Common myeloid progenitor, CD34-positive (primary cell): ENCODE measurements around the gene RAVER2.
A peak's percentile ranks its signal among the peaks of the same experiment; 100 is the strongest.
"Not testable (repeated sequence)": the region's sequence is repeated elsewhere in the genome, so short reads cannot be mapped to it uniquely, and the experiment has no call there.

Experiments
- CTCF ChIA-PET: fragments of 350-600 bp; sonication (Branson Sonifier 250); formaldehyde crosslinking; loops from one replicate; lab custom pipeline; 2021; ENCODE audit warnings: antibody characterized with exemption; lab: Charles Lee
- POLR2A ChIA-PET: fragments of 350-600 bp; sonication (Branson Sonifier 250); formaldehyde crosslinking; loops from one replicate; lab custom pipeline; 2021; ENCODE audit warnings: antibody characterized with exemption; lab: Charles Lee
- DNase-seq, 3 donors: peaks; one replicate each; pipeline versions ENCODE4 v3.0.0 to v3.0.0-alpha.2; 2013
- H3K27ac ChIP-seq, 2 experiments: 1 replicate in 1 of 2; 2 replicates in 1 of 2; pipeline ENCODE4 v1.7.0; 2013; ENCODE audit warnings: inconsistent platforms in 2 of 2, low read length in 2 of 2, mild to moderate bottlenecking in 2 of 2, low read depth in 1 of 2, moderate library complexity in 1 of 2; ENCODE audit not compliant: severe bottlenecking in 2 of 2, insufficient read depth in 1 of 2, poor library complexity in 1 of 2
- H3K27me3 ChIP-seq, 5 experiments: replicated peaks in 2 of 5; 1 replicate in 3 of 5; 2 replicates in 2 of 5; pipeline versions ENCODE4 v1.6.1 to v1.7.0; 2013; ENCODE audit warnings: low read length in 4 of 5, mild to moderate bottlenecking in 2 of 5, moderate library complexity in 2 of 5, inconsistent platforms in 1 of 5; ENCODE audit not compliant: insufficient read depth in 5 of 5, control insufficient read depth in 4 of 5
- H3K36me3 ChIP-seq, 4 experiments: 1 replicate in 2 of 4; 2 replicates in 2 of 4; pipeline versions ENCODE4 v1.6.1 to v1.7.0; 2013; ENCODE audit warnings: low read length in 3 of 4, control low read depth in 1 of 4, mild to moderate bottlenecking in 1 of 4; ENCODE audit not compliant: control insufficient read depth in 4 of 4, insufficient read depth in 4 of 4
- H3K4me1 ChIP-seq, 4 experiments: 1 replicate in 3 of 4; 2 replicates in 1 of 4; pipeline versions ENCODE4 v1.6.1 to v1.7.1; 2013; ENCODE audit warnings: low read length in 3 of 4, mild to moderate bottlenecking in 3 of 4, control low read depth in 1 of 4, inconsistent platforms in 1 of 4, moderate library complexity in 1 of 4; ENCODE audit not compliant: control insufficient read depth in 4 of 4, insufficient read depth in 4 of 4; ENCODE audit errors: control extremely low read depth in 1 of 4
- H3K4me3 ChIP-seq, 7 experiments: 1 replicate in 4 of 7; 2 replicates in 3 of 7; pipeline versions ENCODE4 v1.5.1 to v1.7.0; 2013; ENCODE audit warnings: mild to moderate bottlenecking in 7 of 7, low read length in 6 of 7, moderate library complexity in 6 of 7, inconsistent platforms in 2 of 7, low read depth in 2 of 7, control low read depth in 1 of 7; ENCODE audit not compliant: insufficient read depth in 4 of 7, control insufficient read depth in 1 of 7; ENCODE audit errors: extremely low read depth in 1 of 7
- H3K9me3 ChIP-seq, 5 experiments: 1 replicate in 4 of 5; 2 replicates in 1 of 5; pipeline versions ENCODE4 v1.6.1 to v1.7.1; 2013; ENCODE audit warnings: low read length in 4 of 5, mild to moderate bottlenecking in 2 of 5, inconsistent platforms in 1 of 5, low read depth in 1 of 5, moderate library complexity in 1 of 5; ENCODE audit not compliant: control insufficient read depth in 4 of 5, insufficient read depth in 2 of 5; ENCODE audit errors: control extremely low read depth in 1 of 5
- WGBS: methylation state at CpG from one replicate; pipeline ENCODE4 v1.1.5; 2013; ENCODE audit not compliant: insufficient coverage; 5-methylcytosine and 5-hydroxymethylcytosine counted together

The RAVER2 gene

GRCh38 chr1:64733581-64734286 lies 11.1 kb upstream of the RAVER2 start:
- Histone ChIP-seq H3K4me3 (no peak overlapping the region), H3K4me1 (no peaks in the 10 kb centered on the region), H3K36me3 (no peaks in the 10 kb centered on the region), H3K9me3 (no peaks in the 10 kb centered on the region), H3K27ac (no peak overlapping the region), H3K27me3 (no peaks in the 10 kb centered on the region)
- 100% methylated on average over 1 of the region's 3 CpGs for WGBS
- DNase-seq: no peak
- POLR2A ChIA-PET: no interaction called here
- CTCF ChIA-PET: no interaction called here

- H3K4me3 ChIP-seq: no peak overlapping the region
- H3K4me1 ChIP-seq: no peaks in the 10 kb centered on the region
- CTCF ChIA-PET: no interaction called here
- no peak for DNase-seq
- POLR2A ChIA-PET: no interaction called here
- no peaks in the 10 kb centered on the region for H3K9me3 ChIP-seq
- H3K27me3 ChIP-seq: no peaks in the 10 kb centered on the region
- H3K27ac ChIP-seq: no peak overlapping the region
- H3K36me3 ChIP-seq: no peaks in the 10 kb centered on the region
- 65% methylated on average over 2 of the region's 3 CpGs for WGBS
These were observed 10.6 kb upstream of the RAVER2 start for GRCh38 chr1:64734287-64734652.

DNA sequence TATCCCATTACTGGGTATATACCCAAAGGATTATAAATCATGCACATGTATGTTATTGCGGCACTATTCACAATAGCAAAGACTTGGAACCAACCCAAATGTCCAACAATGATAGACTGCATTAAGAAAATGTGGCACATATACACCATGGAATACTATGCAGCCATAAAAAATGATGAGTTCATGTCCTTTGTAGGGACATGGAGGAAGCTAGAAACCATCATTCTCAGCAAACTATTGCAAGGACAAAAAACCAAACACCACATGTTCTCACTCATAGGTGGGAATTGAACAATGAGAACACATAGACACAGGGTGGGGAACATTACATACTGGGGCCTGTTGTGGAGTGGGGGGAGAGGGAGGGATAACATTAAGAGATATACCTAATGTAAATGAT lies 4.2 kb upstream of the RAVER2 start:
- H3K27ac ChIP-seq, H3K4me1 ChIP-seq, DNase-seq, H3K9me3 ChIP-seq, H3K27me3 ChIP-seq, H3K36me3 ChIP-seq, POLR2A ChIA-PET, H3K4me3 ChIP-seq: not testable (repeated sequence)
- no CpG with 5 or more reads among the region's 1 CpG for WGBS
- CTCF ChIA-PET: interaction anchor here (1.3 kb wide), 1 partner anchor 83 kb away, joined by 3 read pairs; no protein-coding TSS in a partner anchor

DNA sequence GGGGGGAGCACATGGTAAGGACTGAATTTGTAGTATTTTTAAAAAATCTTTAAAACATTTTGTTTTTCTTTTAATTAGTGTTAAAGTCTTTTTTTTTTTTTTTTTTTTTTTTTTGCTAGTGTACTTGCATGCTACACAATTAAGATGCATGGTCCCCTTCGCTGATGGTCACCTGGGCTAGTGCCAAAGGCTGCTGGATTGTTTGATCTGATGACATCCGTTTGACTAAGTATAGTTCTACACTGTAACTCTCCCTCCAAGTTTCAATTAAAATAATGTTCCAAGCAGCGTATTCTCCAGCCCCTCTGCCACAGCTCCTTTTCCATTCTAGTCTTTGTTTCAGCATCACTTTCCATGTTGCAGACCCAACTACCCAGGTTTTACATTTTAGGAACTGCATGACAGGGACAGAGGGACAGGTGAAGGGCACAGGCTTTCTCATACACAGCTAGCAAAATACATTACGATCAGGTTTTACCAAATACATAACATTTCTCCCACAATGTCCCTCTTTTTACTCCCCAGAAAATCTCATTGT lies 852 bp upstream of the RAVER2 start:
- POLR2A ChIA-PET: interaction anchor here (0.6 kb wide), 1 partner anchor 80 kb away, joined by 4 read pairs; no protein-coding TSS in a partner anchor
- peak overlapping the region in 1 of 2 experiments; percentile 3 for H3K27ac ChIP-seq
- DNase-seq: peak in 2 of 3 donors; percentile 47 to 59

GRCh38 chr1:64745181-64745985 lies 508 bp downstream of the RAVER2 start:
- ChIA-PET CTCF (interaction anchor here (0.8 to 2.4 kb wide), 6 partner anchors 11 to 78 kb away, joined by 3 to 7 read pairs (median 4); no protein-coding TSS in a partner anchor), POLR2A (no interaction called here)
- peak in 2 of 3 donors; percentile 46 to 66 for DNase-seq
- Histone ChIP-seq H3K9me3 (no peaks in the 10 kb centered on the region), H3K4me1 (peaks cover 11 to 31% (median 19%) of the 10 kb centered on the region in 4 experiments), H3K27ac (peak overlapping the region; percentile 46 to 69), H3K27me3 (no peaks in the 10 kb centered on the region), H3K36me3 (peaks cover 0 to 4% (median 0%) of the 10 kb centered on the region in 4 experiments), H3K4me3 (peak overlapping the region; percentile 82 to 94 (median 89))
- WGBS: 0% methylated on average over 58 of the region's 67 CpGs

More for the DNA sequence above, 852 bp upstream of the RAVER2 start:
- no peaks in the 10 kb centered on the region for H3K27me3 ChIP-seq
- H3K36me3 ChIP-seq: peaks cover 0 to 4% (median 0%) of the 10 kb centered on the region in 4 experiments
- peaks cover 11 to 31% (median 19%) of the 10 kb centered on the region in 4 experiments for H3K4me1 ChIP-seq
- CTCF ChIA-PET: interaction anchor here (0.8 to 1.3 kb wide), 6 partner anchors 17 to 81 kb away, joined by 3 to 7 read pairs (median 3); no protein-coding TSS in a partner anchor
- no peaks in the 10 kb centered on the region for H3K9me3 ChIP-seq
- peak overlapping the region in 6 of 7 experiments; percentile 82 to 93 (median 88) for H3K4me3 ChIP-seq
- 14% methylated on average over 4 of the region's 4 CpGs for WGBS

DNA sequence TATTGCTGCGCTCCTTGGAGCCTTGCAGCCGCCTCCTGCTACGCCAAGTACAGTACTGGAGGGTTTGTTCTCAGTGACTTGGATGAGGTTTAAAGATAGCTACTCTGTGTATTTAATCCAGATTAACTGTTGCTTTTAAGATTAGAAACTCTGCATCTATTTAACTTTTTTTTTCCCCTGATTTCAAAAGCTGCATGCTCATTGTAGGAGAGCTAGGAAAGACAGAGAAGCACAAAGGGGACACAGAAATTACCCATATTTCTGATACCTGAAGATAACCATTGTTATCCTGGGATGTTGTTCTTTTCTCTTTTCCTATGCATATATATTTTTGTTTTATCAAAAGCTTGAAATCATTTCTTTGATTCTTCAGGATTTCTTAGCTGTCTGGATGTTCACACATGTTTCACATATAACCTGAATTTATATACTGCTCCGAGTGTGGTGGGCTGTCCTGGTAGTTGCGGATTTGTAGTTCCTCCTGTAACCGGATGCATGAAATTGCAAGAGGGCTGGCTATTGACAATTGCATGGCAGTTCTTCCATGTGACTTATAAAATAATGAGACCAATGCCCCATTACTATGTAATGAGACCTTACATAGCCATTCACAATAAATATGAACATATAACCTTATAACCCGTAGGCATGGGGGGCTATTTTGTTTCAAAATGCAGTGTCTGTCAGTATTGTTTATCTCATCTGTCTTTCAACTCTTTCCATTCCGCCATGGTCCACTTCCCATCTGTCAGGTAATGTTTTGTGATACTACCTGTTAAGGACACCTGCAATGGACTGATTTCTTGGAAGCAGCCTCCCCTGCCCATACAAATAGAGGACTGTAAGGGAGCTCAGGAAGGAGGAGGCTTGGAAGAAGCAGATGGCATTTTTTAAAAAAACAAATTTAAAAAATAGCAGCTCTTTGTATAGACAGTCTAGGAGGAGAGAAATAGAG lies 1.4 kb downstream of the RAVER2 start:
- Histone ChIP-seq H3K27ac (peak overlapping the region; percentile 46 to 69), H3K36me3 (peaks cover 0 to 4% (median 0%) of the 10 kb centered on the region in 4 experiments), H3K27me3 (no peaks in the 10 kb centered on the region), H3K4me1 (peaks cover 11 to 31% (median 19%) of the 10 kb centered on the region in 4 experiments), H3K4me3 (peak overlapping the region; percentile 82 to 94 (median 89)), H3K9me3 (no peaks in the 10 kb centered on the region)
- CTCF ChIA-PET: interaction anchor here (0.8 to 2.4 kb wide), 6 partner anchors 10 to 77 kb away, joined by 3 to 7 read pairs (median 4); no protein-coding TSS in a partner anchor
- POLR2A ChIA-PET: no interaction called here
- DNase-seq: peak; percentile 58 to 88 (median 84)
- 0% methylated on average over 2 of the region's 8 CpGs for WGBS
